ENCODE measurements around the gene GOLPH3L. TPM values are rescaled to one million over a fixed set of nuclear protein-coding genes. Genes with fewer than 3 reads are reported as not detected.

The GOLPH3L gene
- total and polyA plus RNA-seq, 2 experiments from 2014 or later, result 23.5 to 29.6 TPM

DNA sequence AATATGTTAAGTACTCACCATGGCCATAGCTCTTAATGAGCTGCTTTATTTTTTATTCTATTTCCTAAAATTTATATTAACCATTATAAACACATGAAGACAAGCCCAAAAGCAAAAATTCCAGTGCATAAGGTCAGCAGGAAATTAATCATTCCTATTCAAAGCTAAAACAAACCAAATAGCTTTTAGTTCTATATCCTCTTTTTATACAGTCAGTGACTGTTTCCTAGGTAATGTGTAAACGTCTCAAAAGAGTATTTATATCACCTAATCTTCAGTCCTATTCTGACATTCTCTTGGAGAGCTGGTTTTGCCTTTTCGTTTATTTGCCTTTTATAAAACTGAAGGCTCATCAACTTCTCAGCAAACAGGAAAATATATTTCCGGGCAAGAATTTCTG is 4.2 kb downstream of the GOLPH3L start:
- no peak overlapping the region for H3K27ac Mint-ChIP-seq
- no peaks in the 10 kb centered on the region for H3K9me3 Mint-ChIP-seq
- Histone ChIP-seq H3K9me2 (ENCODE audit: insufficient read depth) (no peaks in the 10 kb centered on the region), H3K27ac (ENCODE audit: low read depth) (no peak overlapping the region), H3K36me3 (ENCODE audit: insufficient read depth) (peaks cover 33% of the 10 kb centered on the region; the same call in 1 of the 2 replicates), H3F3A (replicated peaks; ENCODE audit: low read depth) (no peaks in the 10 kb centered on the region), H3K4me3 (no peak overlapping the region), H3K27me3 (ENCODE audit: insufficient read depth) (no peaks in the 10 kb centered on the region), H3K79me2 (replicated peaks; ENCODE audit: insufficient read depth) (peaks cover 33% of the 10 kb centered on the region), H3K4me2 (no peak overlapping the region), H4K20me1 (replicated peaks; ENCODE audit: insufficient read depth) (no peaks in the 10 kb centered on the region), H2AFZ (no peak overlapping the region), H3K4me1 (ENCODE audit: insufficient read depth) (no peaks in the 10 kb centered on the region)
- ATAC-seq (no peak), DNase-seq (ENCODE audit: low spot score) (no peak)
- peaks cover 8% of the 10 kb centered on the region; the same call in 2 of the 3 replicates for H3K4me1 Mint-ChIP-seq
- no peak for TF ChIP-seq REST (IDR thresholded peaks at IDR 0.05; ENCODE audit: unreplicated experiment)
- TF ChIP-seq EZH2phosphoT487 (IDR thresholded peaks at IDR 0.05; ENCODE audit: unreplicated experiment), result no peak
- TF ChIP-seq EZH2 (IDR thresholded peaks at IDR 0.05; ENCODE audit: low read depth, unreplicated experiment), result no peak
- no peak for TF ChIP-seq ZNF331 (CRISPR knock-in tag; IDR thresholded peaks at IDR 0.05; ENCODE audit: low read depth)
- no peak for TF ChIP-seq CREB1 (CRISPR knock-in tag; IDR thresholded peaks at IDR 0.05; ENCODE audit: low read depth)
- TF ChIP-seq NANOG (IDR thresholded peaks at IDR 0.05; ENCODE audit: borderline replicate concordance), result no peak
- no peak for TF ChIP-seq JUNB (IDR thresholded peaks at IDR 0.05; ENCODE audit: unreplicated experiment)
- no peak for TF ChIP-seq CTCF (conservative IDR thresholded peaks at IDR 0.05; ENCODE audit: low read depth in 2 of 2)
- no peak for TF ChIP-seq ZNF462 (CRISPR knock-in tag; IDR thresholded peaks at IDR 0.05)
- no peak for TF ChIP-seq POLR2AphosphoS5 (IDR thresholded peaks at IDR 0.05; ENCODE audit: low read depth)
- peaks cover 6% of the 10 kb centered on the region for H3K27me3 Mint-ChIP-seq (ENCODE audit: insufficient read depth, low read depth, poor library complexity)
- no peak overlapping the region for H3K4me3 Mint-ChIP-seq
- peaks cover 52% of the 10 kb centered on the region for H3K36me3 Mint-ChIP-seq (ENCODE audit: low read depth)

Measured in GM23338 (cell line).